ENCODE data around the gene AMBN. TPM values are rescaled to one million over a fixed set of nuclear protein-coding genes. Genes with fewer than 3 reads are reported as not detected.
"Not testable (repeated sequence)": the region's sequence is repeated elsewhere in the genome, so short reads cannot be mapped to it uniquely, and the experiment has no call there.

AMBN gene
- total and polyA plus RNA-seq, 12 donors = not detected

- Histone ChIP-seq H3K4me3 (no peak overlapping the region), H3K9me3 (replicated peaks in 1 of 3) (no peaks in the 10 kb centered on the region), H3K27me3 (no peaks in the 10 kb centered on the region), H3K4me1 (replicated peaks in 1 of 2) (no peaks in the 10 kb centered on the region), H3K36me3 (replicated peaks in 1 of 2) (no peaks in the 10 kb centered on the region), H3K27ac (no peak overlapping the region)
- intact Hi-C loops (cut with DNase I) = no loop called here
- 53 to 73% (median 68%) methylated on average over 1 of the region's 1 CpG for WGBS, 4 donors
- TF ChIP-seq POLR2A (IDR thresholded peaks at IDR 0.05) (no peak), CTCF (IDR thresholded peaks at IDR 0.05) (no peak)
- no peak for DNase-seq
These were observed 40.0 kb downstream of the AMBN start for GRCh38 chr4:70632028-70632427.

GRCh38 chr4:70634482-70634881 is 42.4 kb downstream of the AMBN start:
- no peak for DNase-seq
- no peak overlapping the region for H3K27ac ChIP-seq

GRCh38 chr4:70637239-70637913 is 45.3 kb downstream of the AMBN start:
- H3K4me1 ChIP-seq (replicated peaks in 1 of 2) = no peaks in the 10 kb centered on the region
- no peak for TF ChIP-seq POLR2A (IDR thresholded peaks at IDR 0.05)
- no peak for TF ChIP-seq CTCF (IDR thresholded peaks at IDR 0.05)
- WGBS, 4 donors = 34 to 46% (median 38%) methylated on average over 8 of the region's 8 CpGs
- no peak overlapping the region for H3K4me3 ChIP-seq
- H3K27ac ChIP-seq = no peak overlapping the region
- no peaks in the 10 kb centered on the region for H3K27me3 ChIP-seq
- H3K36me3 ChIP-seq (replicated peaks in 1 of 2) = no peaks in the 10 kb centered on the region
- DNase-seq = no peak
- intact Hi-C loops (cut with DNase I) = no loop called here
- no peaks in the 10 kb centered on the region for H3K9me3 ChIP-seq (replicated peaks in 1 of 3)

More at GRCh38 chr4:70634482-70634881, 42.4 kb downstream of the AMBN start:
- no peak overlapping the region for H3K4me3 ChIP-seq
- H3K9me3 ChIP-seq (replicated peaks in 1 of 3) = no peaks in the 10 kb centered on the region
- no peaks in the 10 kb centered on the region for H3K27me3 ChIP-seq
- no peak for TF ChIP-seq POLR2A (IDR thresholded peaks at IDR 0.05)
- no peak for TF ChIP-seq CTCF (IDR thresholded peaks at IDR 0.05)
- intact Hi-C loops (cut with DNase I) = no loop called here
- H3K4me1 ChIP-seq (replicated peaks in 1 of 2) = no peaks in the 10 kb centered on the region
- 81 to 85% (median 84%) methylated on average over 4 to 5 of the region's 5 CpGs for WGBS, 4 donors
- no peaks in the 10 kb centered on the region for H3K36me3 ChIP-seq (replicated peaks in 1 of 2)

DNA sequence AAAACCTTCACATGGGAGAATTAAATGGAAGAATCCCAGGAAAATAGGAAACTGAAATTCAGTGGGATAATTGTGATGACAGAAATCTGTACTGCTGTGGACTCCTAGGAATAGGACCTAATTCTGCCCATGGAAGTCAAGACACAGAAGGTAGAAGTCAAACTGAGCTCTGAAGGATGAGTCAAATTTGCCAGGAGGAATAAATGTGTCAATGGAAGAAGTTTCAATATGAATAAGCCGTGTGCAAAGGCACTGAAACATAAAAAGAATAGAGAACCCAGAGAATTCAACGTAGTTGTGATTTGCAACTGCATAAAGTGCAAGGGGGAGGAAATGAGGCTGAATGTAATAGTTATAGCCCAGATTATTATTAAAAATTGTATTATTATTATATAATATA is 48.1 kb downstream of the AMBN start:
- intact Hi-C loops (cut with DNase I) = loop anchor here in 1 of 2 donors (10.0 kb wide), 1 partner anchor 365 kb away; no protein-coding TSS in a partner anchor
- no peak overlapping the region for H3K4me3 ChIP-seq
- H3K36me3 ChIP-seq (replicated peaks in 1 of 2) = no peaks in the 10 kb centered on the region
- WGBS, 4 donors = 66 to 79% (median 72%) methylated on average over 2 of the region's 2 CpGs
- no peaks in the 10 kb centered on the region for H3K9me3 ChIP-seq (replicated peaks in 1 of 3)
- TF ChIP-seq CTCF (IDR thresholded peaks at IDR 0.05) (no peak), POLR2A (IDR thresholded peaks at IDR 0.05) (no peak)
- H3K27me3 ChIP-seq = no peaks in the 10 kb centered on the region
- no peak for DNase-seq
- H3K4me1 ChIP-seq (replicated peaks in 1 of 2) = no peaks in the 10 kb centered on the region
- H3K27ac ChIP-seq = no peak overlapping the region

- intact Hi-C loops (cut with DNase I); DNase-seq; H3K4me1 ChIP-seq (replicated peaks in 1 of 2); H3K27ac ChIP-seq; H3K9me3 ChIP-seq (replicated peaks in 1 of 3); H3K27me3 ChIP-seq; H3K36me3 ChIP-seq (replicated peaks in 1 of 2); H3K4me3 ChIP-seq: not testable (repeated sequence)
- WGBS, 4 donors = 67 to 79% (median 74%) methylated on average over 4 of the region's 4 CpGs
These were observed 58.7 kb downstream of the AMBN start for GRCh38 chr4:70650741-70651140.

Measured in adrenal gland (tissue), 12 donors.